ENCODE data around the gene KCNMB4.

The KCNMB4 gene

GRCh38 chr12:70372881-70373280 is 6.8 kb downstream of the KCNMB4 start:
- no peak overlapping the region for H3K27ac ChIP-seq (ENCODE audit: low read length)
- no peaks in the 10 kb centered on the region for H3K79me2 ChIP-seq (ENCODE audit: insufficient read depth, low read length)
- H3K9me3 ChIP-seq (ENCODE audit: insufficient read depth, low read length, severe bottlenecking): no peaks in the 10 kb centered on the region
- ATAC-seq (ENCODE audit: insufficient read depth, low read depth) (no peak), DNase-seq (no peak)
- no peaks in the 10 kb centered on the region for H3K36me3 ChIP-seq (ENCODE audit: insufficient read depth, low read length)
- H3K4me1 ChIP-seq (ENCODE audit: insufficient read depth, low read length): no peaks in the 10 kb centered on the region
- no peaks in the 10 kb centered on the region for H3K27me3 ChIP-seq (ENCODE audit: insufficient read depth, low read length, poor library complexity)
- no peak overlapping the region for H3K4me2 ChIP-seq (ENCODE audit: insufficient read depth, low read length)
- no peak overlapping the region for H3K4me3 ChIP-seq (ENCODE audit: low read depth in 1 of 2, low read length in 2 of 2)
- no peak overlapping the region for H3K9ac ChIP-seq (ENCODE audit: low read depth, low read length)
- TF ChIP-seq CTCF (IDR thresholded peaks at IDR 0.05; ENCODE audit: borderline replicate concordance, extremely low read depth, low read length, poor library complexity, severe bottlenecking): no peak
- TF ChIP-seq EZH2 (IDR thresholded peaks at IDR 0.05; ENCODE audit: borderline replicate concordance, low read depth, low read length, severe bottlenecking): no peak
- H4K20me1 ChIP-seq (ENCODE audit: insufficient read depth, low read length): no peaks in the 10 kb centered on the region
- no peak overlapping the region for H2AFZ ChIP-seq (ENCODE audit: low read depth, low read length)

DNA sequence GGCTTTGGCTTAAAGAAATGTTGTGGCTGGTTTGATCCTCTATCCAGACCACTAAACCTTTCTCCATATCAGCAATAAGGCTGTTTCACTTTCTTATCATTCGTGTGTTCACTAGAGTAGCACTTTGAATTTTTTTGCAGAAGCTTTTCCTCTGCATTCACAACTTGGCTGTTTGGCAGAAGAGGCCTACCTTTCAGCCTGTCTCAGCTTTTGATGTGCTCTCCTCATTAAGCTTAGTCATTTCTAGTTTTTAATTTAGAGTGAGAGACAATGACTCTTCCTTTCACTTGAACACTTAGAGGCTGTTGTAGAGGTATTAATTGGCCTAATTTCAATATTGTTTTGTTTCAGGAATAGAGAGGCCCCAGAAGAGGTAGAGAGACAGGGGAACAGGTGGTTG is 13.8 kb downstream of the KCNMB4 start:
- Histone ChIP-seq H3K4me3 (ENCODE audit: low read depth in 1 of 2, low read length in 2 of 2) (no peak overlapping the region), H4K20me1 (ENCODE audit: insufficient read depth, low read length) (no peaks in the 10 kb centered on the region), H3K9ac (ENCODE audit: low read depth, low read length) (no peak overlapping the region), H3K79me2 (ENCODE audit: insufficient read depth, low read length) (no peaks in the 10 kb centered on the region), H2AFZ (ENCODE audit: low read depth, low read length) (no peak overlapping the region), H3K27ac (ENCODE audit: low read length) (no peak overlapping the region), H3K36me3 (ENCODE audit: insufficient read depth, low read length) (no peaks in the 10 kb centered on the region), H3K27me3 (ENCODE audit: insufficient read depth, low read length, poor library complexity) (no peaks in the 10 kb centered on the region), H3K4me1 (ENCODE audit: insufficient read depth, low read length) (no peaks in the 10 kb centered on the region), H3K9me3 (ENCODE audit: insufficient read depth, low read length, severe bottlenecking) (peaks cover 2% of the 10 kb centered on the region), H3K4me2 (ENCODE audit: insufficient read depth, low read length) (no peak overlapping the region)
- TF ChIP-seq CTCF (IDR thresholded peaks at IDR 0.05; ENCODE audit: borderline replicate concordance, extremely low read depth, low read length, poor library complexity, severe bottlenecking) (no peak), EZH2 (IDR thresholded peaks at IDR 0.05; ENCODE audit: borderline replicate concordance, low read depth, low read length, severe bottlenecking) (no peak)
- no peak for DNase-seq
- no peak for ATAC-seq (ENCODE audit: insufficient read depth, low read depth)

- H3K4me3 ChIP-seq (ENCODE audit: low read depth in 1 of 2, low read length in 2 of 2): no peak overlapping the region
- DNase-seq: no peak
- H3K9ac ChIP-seq (ENCODE audit: low read depth, low read length): no peak overlapping the region
- TF ChIP-seq EZH2 (IDR thresholded peaks at IDR 0.05; ENCODE audit: borderline replicate concordance, low read depth, low read length, severe bottlenecking) (no peak), CTCF (IDR thresholded peaks at IDR 0.05; ENCODE audit: borderline replicate concordance, extremely low read depth, low read length, poor library complexity, severe bottlenecking) (no peak)
- H3K27ac ChIP-seq (ENCODE audit: low read length): no peak overlapping the region
- ATAC-seq (ENCODE audit: insufficient read depth, low read depth): no peak
- H4K20me1 ChIP-seq (ENCODE audit: insufficient read depth, low read length): no peaks in the 10 kb centered on the region
- H3K36me3 ChIP-seq (ENCODE audit: insufficient read depth, low read length): no peaks in the 10 kb centered on the region
- no peaks in the 10 kb centered on the region for H3K27me3 ChIP-seq (ENCODE audit: insufficient read depth, low read length, poor library complexity)
- H3K4me1 ChIP-seq (ENCODE audit: insufficient read depth, low read length): no peaks in the 10 kb centered on the region
- H3K4me2 ChIP-seq (ENCODE audit: insufficient read depth, low read length): no peak overlapping the region
- no peak overlapping the region for H2AFZ ChIP-seq (ENCODE audit: low read depth, low read length)
- peaks cover 2% of the 10 kb centered on the region for H3K9me3 ChIP-seq (ENCODE audit: insufficient read depth, low read length, severe bottlenecking)
- no peaks in the 10 kb centered on the region for H3K79me2 ChIP-seq (ENCODE audit: insufficient read depth, low read length)
These were observed 17.4 kb downstream of the KCNMB4 start for GRCh38 chr12:70383484-70383883.

DNA sequence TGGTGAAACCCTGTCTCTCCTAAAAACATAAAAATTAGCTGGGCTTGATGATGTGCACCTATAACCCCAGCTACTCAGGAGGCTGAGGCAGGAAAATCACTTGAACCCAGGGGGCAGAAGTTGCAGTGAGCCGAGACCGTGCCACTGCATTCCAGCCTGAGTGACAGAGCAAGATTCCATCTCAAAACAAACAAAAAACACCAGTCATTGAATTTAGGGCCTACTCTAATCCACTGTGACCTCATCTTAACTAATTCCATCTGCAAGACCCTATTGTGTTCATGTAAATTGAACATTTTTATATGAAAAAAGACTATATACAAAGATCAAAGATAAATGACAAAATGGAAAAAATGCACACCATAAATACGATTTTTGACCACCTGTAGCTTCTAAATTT is 17.8 kb downstream of the KCNMB4 start:
- ATAC-seq (ENCODE audit: insufficient read depth, low read depth) (no peak), DNase-seq (no peak)
- no peaks in the 10 kb centered on the region for H3K79me2 ChIP-seq (ENCODE audit: insufficient read depth, low read length)
- no peak overlapping the region for H2AFZ ChIP-seq (ENCODE audit: low read depth, low read length)
- H3K9ac ChIP-seq (ENCODE audit: low read depth, low read length): no peak overlapping the region
- no peak overlapping the region for H3K4me3 ChIP-seq (ENCODE audit: low read depth in 1 of 2, low read length in 2 of 2)
- no peak overlapping the region for H3K27ac ChIP-seq (ENCODE audit: low read length)
- no peaks in the 10 kb centered on the region for H3K4me1 ChIP-seq (ENCODE audit: insufficient read depth, low read length)
- no peak overlapping the region for H3K4me2 ChIP-seq (ENCODE audit: insufficient read depth, low read length)
- H4K20me1 ChIP-seq (ENCODE audit: insufficient read depth, low read length): no peaks in the 10 kb centered on the region
- TF ChIP-seq CTCF (IDR thresholded peaks at IDR 0.05; ENCODE audit: borderline replicate concordance, extremely low read depth, low read length, poor library complexity, severe bottlenecking) (no peak), EZH2 (IDR thresholded peaks at IDR 0.05; ENCODE audit: borderline replicate concordance, low read depth, low read length, severe bottlenecking) (no peak)
- H3K9me3 ChIP-seq (ENCODE audit: insufficient read depth, low read length, severe bottlenecking): peaks cover 2% of the 10 kb centered on the region
- H3K36me3 ChIP-seq (ENCODE audit: insufficient read depth, low read length): no peaks in the 10 kb centered on the region
- no peaks in the 10 kb centered on the region for H3K27me3 ChIP-seq (ENCODE audit: insufficient read depth, low read length, poor library complexity)

Data from DND-41 (cell line).